Cardiac fibroblast (primary cell): ENCODE results near the gene GZF1.
A peak's percentile ranks its signal among the peaks of the same experiment; 100 is the strongest.

Experiments used
- DNase-seq, 2 donors: peaks; one replicate each; pipeline versions ENCODE4 v3.0.0 to v3.0.0-alpha.2; 2010; ENCODE audit warnings: low read depth in 2 of 2
- H3K4me3 ChIP-seq, 2 donors: replicated peaks in 1 of 2; 1 replicate in 1 of 2; 2 replicates in 1 of 2; pipeline ENCODE4 v1.5.1; 2011; ENCODE audit warnings: low read depth in 2 of 2, low read length in 2 of 2, mild to moderate bottlenecking in 2 of 2, moderate library complexity in 1 of 2
- TF ChIP-seq, protein P1 (sequence below): IDR thresholded peaks from one replicate; pipeline ENCODE4 v1.5.1; 2011; ENCODE audit warnings: low read depth, mild to moderate bottlenecking, low read length, inconsistent platforms

The GZF1 gene

DNA sequence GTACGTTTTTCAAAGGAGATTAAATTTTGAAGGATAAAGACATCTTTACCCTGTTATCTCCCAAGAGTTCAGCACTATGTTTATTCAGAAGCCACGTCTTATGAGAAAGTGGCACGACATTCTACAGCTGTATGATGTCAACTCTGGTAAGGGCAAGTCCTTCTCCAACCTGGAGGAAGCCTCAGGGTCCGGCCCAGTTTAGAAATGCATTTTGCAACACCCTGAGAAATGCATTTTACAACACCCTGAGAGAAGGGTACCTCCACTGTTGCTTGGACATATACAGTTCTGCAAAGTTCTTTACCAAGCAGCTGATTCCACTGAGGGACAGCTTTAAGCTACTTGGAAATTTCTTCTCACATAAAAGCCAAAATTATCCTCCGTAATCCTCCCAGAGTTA is 41.8 kb downstream of the GZF1 start:
- TF ChIP-seq, protein P1, sequence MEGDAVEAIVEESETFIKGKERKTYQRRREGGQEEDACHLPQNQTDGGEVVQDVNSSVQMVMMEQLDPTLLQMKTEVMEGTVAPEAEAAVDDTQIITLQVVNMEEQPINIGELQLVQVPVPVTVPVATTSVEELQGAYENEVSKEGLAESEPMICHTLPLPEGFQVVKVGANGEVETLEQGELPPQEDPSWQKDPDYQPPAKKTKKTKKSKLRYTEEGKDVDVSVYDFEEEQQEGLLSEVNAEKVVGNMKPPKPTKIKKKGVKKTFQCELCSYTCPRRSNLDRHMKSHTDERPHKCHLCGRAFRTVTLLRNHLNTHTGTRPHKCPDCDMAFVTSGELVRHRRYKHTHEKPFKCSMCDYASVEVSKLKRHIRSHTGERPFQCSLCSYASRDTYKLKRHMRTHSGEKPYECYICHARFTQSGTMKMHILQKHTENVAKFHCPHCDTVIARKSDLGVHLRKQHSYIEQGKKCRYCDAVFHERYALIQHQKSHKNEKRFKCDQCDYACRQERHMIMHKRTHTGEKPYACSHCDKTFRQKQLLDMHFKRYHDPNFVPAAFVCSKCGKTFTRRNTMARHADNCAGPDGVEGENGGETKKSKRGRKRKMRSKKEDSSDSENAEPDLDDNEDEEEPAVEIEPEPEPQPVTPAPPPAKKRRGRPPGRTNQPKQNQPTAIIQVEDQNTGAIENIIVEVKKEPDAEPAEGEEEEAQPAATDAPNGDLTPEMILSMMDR: no peak
- peak; percentile 19 to 34 for DNase-seq

DNA sequence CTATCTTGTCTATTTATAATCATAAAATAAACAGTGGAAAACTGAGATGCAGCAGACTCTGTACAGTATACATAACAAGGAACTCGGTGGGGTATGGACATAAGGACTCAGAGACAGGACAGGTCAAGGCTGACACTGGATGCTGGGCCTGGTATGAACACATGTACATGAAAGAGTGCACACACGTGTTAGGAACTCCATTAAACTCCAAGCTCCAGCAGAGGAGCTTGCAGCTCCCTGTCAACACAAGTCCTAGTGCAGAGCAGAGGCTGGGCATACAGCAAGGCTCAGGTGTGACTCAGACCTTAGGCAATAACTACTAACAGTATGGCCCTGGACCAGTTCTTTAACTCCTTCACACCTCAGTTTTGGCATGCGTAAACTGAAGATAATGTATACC is 42.2 kb downstream of the GZF1 start:
- TF ChIP-seq, protein P1: no peak
- no peak overlapping the region for H3K4me3 ChIP-seq
- peak; percentile 46 to 67 for DNase-seq

More for the DNA sequence above, 41.8 kb downstream of the GZF1 start:
- no peak overlapping the region for H3K4me3 ChIP-seq

DNA sequence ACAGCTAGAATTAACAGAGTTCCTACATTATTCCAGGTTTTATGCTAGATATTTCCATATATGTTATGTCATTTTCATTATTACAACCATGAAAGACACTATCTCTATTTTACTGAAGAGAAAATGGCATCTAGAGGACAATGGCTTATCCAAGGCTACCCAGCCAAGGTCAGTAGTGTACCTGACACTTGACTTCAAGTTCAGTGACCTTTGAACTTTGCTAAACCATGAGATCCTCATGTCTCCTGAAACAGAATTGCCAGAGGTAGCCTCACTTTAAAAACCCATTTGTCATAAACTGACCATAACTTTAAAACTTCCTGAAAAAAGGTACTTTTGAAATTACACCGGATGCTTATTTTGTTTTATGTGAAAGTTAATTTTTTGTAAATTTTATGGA is 44.9 kb downstream of the GZF1 start:
- no peak overlapping the region for H3K4me3 ChIP-seq
- TF ChIP-seq, protein P1: no peak
- no peak for DNase-seq

DNA sequence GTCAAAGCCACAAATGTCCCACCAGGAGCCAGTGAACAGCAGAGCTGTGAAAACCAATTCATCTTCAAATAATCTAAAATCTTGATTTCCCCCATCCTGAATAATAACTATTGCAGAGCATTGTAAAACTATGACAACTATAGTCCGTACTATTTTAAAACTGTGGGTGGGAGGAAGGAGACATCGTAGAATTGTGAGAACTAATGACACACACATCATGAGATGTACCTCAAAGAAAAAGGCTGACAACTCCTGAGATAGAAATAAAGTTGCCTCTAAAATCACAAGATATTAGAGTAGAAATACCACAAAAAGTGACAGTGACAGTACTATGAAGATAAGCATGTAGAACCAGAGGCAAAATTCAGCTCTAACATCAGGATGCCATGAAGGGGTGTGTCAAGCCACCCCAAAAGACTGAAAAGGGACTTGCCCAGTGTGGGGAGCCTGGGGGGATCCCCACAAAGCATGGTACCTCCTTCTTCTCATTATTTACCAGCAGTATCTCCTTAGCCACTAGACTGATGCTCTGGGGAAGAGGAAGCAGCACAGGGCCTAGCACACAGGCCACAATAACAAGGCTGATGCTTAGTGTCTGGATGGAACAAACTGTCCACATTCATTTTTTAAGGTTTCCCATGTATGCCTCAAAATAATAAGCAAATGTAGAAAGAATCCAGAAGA is 45.9 kb downstream of the GZF1 start:
- TF ChIP-seq, protein P1: no peak
- DNase-seq: no peak
- no peak overlapping the region for H3K4me3 ChIP-seq

DNA sequence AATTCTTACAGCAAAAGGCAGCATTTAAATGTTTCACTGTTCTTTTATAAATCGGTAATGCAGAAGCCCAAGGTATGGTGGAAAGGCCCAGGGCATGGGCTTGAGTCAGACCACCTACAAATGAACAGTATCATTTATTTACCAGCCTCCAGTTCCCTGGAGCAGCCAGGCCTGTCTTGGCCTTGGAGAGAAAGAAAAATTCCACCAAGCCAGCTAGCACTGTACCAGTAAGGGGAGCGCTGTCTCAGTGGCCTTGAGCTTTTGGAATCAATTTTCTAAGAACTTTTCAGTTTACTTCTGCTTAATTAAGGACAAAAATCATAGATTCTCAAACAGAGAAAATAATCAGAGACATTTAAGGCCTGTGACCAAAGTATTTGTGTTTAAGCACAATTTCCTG is 47.0 kb downstream of the GZF1 start:
- DNase-seq: no peak

DNA sequence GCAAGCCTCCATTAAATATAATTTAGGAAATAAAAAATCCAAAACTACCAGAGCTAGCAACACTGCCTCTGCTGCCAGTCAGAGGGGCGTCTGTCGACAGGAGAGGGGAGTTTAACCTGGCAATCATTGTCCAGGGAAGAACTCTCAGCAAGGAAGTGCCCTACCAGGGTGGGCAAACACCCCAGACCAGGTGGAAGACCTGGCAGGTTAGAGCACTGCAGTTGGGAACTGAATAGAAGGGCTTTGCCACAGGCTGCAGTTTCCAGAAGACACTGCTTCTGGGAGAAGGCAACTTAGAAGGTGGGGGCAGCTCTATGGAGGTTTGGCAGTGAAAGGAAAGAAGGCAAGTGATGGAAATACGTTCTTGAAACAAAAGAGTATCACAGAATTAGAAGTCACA is 47.8 kb downstream of the GZF1 start:
- no peak overlapping the region for H3K4me3 ChIP-seq
- TF ChIP-seq, protein P1: no peak
- no peak for DNase-seq

More for the DNA sequence above, 47.0 kb downstream of the GZF1 start:
- TF ChIP-seq, protein P1: no peak
- no peak overlapping the region for H3K4me3 ChIP-seq
